Dedifferentiated amniotic fluid mesenchymal stem cell (primary cell): ENCODE measurements around the gene UVSSA.
"Not testable (repeated sequence)": the region's sequence is repeated elsewhere in the genome, so short reads cannot be mapped to it uniquely, and the experiment has no call there.

Experiments
- DNase-seq: peaks from one replicate; pipeline ENCODE4 v3.0.0-alpha.2; 2016; ENCODE audit errors: extremely low spot score

Gene UVSSA

DNA sequence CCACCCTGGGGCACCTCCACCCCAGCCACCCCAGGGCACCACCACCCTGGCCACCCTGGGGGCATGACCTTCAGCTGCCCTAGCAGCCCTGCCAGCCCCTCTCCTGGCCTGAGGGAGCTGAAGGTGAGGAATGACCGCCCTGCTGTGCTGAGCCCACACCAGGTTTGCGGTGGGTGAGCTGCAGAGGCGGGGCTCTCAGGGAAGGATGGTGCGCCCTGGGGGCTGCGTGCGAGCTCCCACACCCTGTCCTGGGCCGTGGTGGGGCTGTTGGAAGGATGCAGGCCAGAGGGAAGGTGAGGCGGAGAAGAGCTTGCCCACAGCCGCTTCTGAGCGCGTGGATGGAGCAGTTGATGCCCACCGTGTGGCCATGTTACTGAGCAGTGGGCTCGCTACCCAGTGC lies 17.7 kb downstream of the UVSSA start:
- DNase-seq = no peak

DNA sequence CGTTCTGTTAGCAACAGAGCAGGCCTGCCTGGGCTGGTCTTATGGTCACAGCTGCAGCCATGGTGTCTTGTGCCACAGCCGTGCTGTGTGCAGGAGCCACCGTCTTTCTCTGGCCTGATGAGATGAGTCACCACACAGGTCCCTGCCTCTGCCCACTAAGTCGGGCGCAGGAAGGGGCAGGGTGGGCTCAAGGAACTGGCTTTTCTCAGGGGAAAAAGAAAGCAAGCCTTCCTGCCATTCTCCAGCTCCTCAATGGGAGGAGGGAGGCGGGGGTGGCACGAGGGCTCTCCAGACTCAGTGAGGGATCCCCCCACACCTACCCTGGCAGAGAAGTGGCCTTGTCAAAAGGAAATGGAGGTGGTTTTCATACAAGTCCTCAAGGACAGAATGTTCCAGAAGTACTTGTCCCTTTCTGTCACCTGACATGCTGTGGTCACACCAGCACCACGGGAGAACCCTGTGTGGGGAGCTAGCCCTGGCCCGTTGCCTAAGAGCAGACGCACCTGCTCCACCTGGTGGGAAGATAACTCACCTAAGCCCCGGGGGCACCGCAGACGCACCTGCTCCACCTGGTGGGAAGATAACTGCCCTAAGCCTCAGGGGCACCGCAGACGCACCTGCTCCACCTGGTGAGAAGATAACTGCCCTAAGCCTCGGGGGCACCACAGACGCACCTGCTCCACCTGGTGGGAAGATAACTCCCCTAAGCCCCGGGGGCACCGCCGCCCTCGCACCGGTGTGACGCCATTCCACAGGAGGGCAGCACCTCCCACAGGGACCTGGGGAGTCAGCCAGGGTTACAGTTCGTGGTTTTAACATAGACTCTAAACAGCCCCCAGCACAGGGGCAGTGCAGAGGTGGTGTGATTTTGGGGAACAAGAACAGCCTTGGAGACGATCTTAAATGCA lies 18.5 kb downstream of the UVSSA start:
- DNase-seq = no peak

GRCh38 chr4:1366371-1367229 lies 19.6 kb downstream of the UVSSA start:
- DNase-seq = no peak

- no peak for DNase-seq
Observed at GRCh38 chr4:1367230-1367935, 20.4 kb downstream of the UVSSA start.

GRCh38 chr4:1367936-1368289 lies 20.9 kb downstream of the UVSSA start:
- DNase-seq = no peak

- no peak for DNase-seq
Observed at GRCh38 chr4:1368421-1369090, 21.5 kb downstream of the UVSSA start.

GRCh38 chr4:1369091-1369450 lies 22.1 kb downstream of the UVSSA start:
- DNase-seq = no peak

GRCh38 chr4:1369479-1370079 lies 22.6 kb downstream of the UVSSA start:
- no peak for DNase-seq

GRCh38 chr4:1370321-1371124 lies 23.5 kb downstream of the UVSSA start:
- DNase-seq = no peak

- no peak for DNase-seq
Observed at GRCh38 chr4:1371176-1372165, 24.5 kb downstream of the UVSSA start.

DNA sequence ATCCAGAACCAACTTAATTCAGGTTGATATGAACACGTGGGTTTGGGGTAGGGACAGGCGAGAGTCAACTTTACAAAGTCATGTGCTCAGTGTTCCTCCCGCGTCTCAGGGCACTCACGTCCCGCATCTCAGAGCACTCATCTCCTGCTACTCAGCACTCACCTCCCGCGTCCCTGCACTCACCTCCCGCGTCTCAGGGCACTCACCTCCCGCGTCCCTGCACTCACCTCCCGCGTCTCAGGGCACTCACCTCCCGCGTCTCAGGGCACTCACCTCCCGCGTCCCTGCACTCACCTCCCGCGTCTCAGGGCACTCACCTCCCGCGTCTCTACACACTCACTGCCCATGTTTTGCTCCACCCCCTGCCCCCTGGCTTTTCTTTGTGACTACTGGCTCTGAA lies 25.6 kb downstream of the UVSSA start:
- DNase-seq = not testable (repeated sequence)

- no peak for DNase-seq
Observed at GRCh38 chr4:1373892-1374705, 27.1 kb downstream of the UVSSA start.

DNA sequence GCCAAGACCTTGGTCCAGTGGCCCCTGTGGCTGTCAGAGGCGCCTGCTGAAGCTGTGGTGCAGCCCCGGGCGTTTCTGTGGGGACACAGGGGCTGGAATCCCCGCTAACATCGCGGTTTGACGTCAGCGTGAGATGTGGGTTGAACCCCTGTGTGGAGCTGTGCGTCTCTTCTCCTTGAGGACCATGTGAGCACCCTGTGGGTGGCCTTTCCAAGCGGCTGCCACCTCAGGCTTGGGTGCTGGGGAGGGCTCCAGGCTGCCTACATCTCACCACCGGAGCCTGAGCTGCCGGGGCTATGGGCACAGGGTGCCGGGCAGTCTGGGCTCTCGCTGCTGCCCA lies 27.7 kb downstream of the UVSSA start:
- no peak for DNase-seq

GRCh38 chr4:1375051-1375721 lies 28.2 kb downstream of the UVSSA start:
- DNase-seq = no peak

GRCh38 chr4:1375761-1376322 lies 28.8 kb downstream of the UVSSA start:
- DNase-seq = no peak

DNA sequence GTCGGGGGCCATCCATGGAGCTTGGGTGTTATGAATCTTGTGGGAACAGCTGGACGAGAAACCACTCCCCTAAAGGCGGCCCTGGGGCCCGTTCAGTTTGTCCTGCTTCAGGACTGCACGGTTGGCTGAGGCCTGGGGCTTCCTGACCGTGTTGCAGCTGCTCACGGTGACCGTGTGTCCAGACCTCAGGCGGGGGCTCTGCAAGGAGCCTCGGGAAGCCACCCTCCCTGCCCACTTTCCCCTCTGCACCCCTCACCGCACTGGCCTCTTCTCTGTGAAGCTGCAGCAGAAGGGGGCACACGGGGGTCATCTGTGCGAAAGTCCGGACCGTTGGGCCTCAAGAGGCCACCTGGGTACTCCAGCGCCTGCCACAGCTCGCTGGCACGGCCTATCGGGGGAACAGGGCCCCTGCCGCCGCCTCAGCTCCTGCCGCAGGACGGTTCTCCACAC lies 29.4 kb downstream of the UVSSA start:
- DNase-seq = no peak

- no peak for DNase-seq
Observed at GRCh38 chr4:1376841-1377605, 30.0 kb downstream of the UVSSA start.
